ENCODE data around the gene EZH1. TPM values are rescaled to one million over a fixed set of nuclear protein-coding genes. Genes with fewer than 3 reads are reported as not detected.
A peak's percentile ranks its signal among the peaks of the same experiment; 100 is the strongest.

Gene EZH1
- total RNA-seq, 1 experiment from 2014 or later: 22.4 TPM

DNA sequence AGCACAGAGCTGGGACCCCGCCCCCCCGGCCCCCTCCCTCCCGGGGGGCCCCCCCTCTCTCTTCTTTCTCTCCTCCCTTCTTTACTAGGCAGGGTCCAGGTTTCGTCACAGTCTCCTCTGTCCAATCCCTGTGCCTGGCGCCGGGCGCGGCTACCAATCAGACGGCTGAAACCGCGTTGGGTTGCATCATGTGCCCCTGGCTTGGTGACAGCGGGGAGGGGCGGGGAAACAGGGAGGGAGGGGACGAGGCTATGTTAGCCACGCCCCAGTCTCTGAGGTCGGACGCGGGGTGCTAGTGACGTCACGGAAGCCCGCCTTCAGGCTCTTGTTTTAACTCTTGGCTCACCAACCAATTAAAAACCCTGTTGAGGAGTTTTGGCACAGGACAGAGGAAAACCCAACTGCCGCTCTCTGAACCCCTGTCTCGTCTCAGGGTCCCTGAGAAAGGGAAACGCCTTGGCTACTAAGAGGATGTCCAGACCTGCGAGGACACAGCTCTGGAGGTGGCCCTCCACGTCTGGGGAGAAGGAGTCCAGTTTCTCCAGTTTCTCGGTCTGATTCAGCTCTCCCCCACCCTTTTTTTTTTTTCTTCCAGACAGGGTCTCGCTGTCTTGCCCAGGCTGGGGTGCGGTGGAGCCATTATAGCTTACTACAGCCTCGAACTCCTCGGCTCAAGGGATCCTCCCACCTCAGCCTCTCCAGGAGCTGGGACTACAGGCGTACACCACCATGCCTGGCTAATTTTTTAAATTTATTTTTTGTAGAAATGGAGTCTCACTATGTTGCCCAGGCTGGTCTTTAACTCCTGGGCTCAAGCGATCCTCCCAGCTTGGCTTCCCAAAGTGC is 67.6 kb downstream of the EZH1 start:
- ChIA-PET CTCF (interaction anchor here (1.0 to 6.5 kb wide), 7 partner anchors 18 to 121 kb away, joined by 3 to 122 read pairs (median 14); partner anchors contain the start of genes CNTD1, COA3, PSMC3IP and RETREG3), POLR2A (interaction anchor here (1.6 to 2.3 kb wide), 3 partner anchors 59 to 99 kb away, joined by 5 to 8 read pairs (median 7); partner anchors contain the start of genes PSMC3IP, RETREG3 and TUBG1)
- Mint-ChIP-seq H3K27me3 (ENCODE audit: low read depth) (peaks cover 8% of the 10 kb centered on the region), H3K36me3 (no peaks in the 10 kb centered on the region), H3K27ac (peak overlapping the region; percentile 94), H3K9me3 (no peaks in the 10 kb centered on the region), H3K4me3 (peak overlapping the region; percentile 79), H3K4me1 (peaks cover 40% of the 10 kb centered on the region)
- TF ChIP-seq SMAD3 (CRISPR knock-in tag; IDR thresholded peaks at IDR 0.05; ENCODE audit: borderline replicate concordance): no peak
- peak; percentile 97 for TF ChIP-seq GABPB1 (CRISPR knock-in tag; IDR thresholded peaks at IDR 0.05)
- TF ChIP-seq, protein P1, sequence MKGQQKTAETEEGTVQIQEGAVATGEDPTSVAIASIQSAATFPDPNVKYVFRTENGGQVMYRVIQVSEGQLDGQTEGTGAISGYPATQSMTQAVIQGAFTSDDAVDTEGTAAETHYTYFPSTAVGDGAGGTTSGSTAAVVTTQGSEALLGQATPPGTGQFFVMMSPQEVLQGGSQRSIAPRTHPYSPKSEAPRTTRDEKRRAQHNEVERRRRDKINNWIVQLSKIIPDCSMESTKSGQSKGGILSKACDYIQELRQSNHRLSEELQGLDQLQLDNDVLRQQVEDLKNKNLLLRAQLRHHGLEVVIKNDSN (CRISPR knock-in tag; IDR thresholded peaks at IDR 0.05): peak; percentile 90
- peak; percentile 95 for TF ChIP-seq ZNF121 (CRISPR knock-in tag; IDR thresholded peaks at IDR 0.05)
- TF ChIP-seq SP1 (CRISPR knock-in tag; conservative IDR thresholded peaks at IDR 0.05): peak; percentile 65
- TF ChIP-seq, protein P2, sequence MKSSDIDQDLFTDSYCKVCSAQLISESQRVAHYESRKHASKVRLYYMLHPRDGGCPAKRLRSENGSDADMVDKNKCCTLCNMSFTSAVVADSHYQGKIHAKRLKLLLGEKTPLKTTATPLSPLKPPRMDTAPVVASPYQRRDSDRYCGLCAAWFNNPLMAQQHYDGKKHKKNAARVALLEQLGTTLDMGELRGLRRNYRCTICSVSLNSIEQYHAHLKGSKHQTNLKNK (CRISPR knock-in tag; IDR thresholded peaks at IDR 0.05): no peak
- TF ChIP-seq, protein P3, sequence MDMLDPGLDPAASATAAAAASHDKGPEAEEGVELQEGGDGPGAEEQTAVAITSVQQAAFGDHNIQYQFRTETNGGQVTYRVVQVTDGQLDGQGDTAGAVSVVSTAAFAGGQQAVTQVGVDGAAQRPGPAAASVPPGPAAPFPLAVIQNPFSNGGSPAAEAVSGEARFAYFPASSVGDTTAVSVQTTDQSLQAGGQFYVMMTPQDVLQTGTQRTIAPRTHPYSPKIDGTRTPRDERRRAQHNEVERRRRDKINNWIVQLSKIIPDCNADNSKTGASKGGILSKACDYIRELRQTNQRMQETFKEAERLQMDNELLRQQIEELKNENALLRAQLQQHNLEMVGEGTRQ (CRISPR knock-in tag; IDR thresholded peaks at IDR 0.05): peak; percentile 92
- TF ChIP-seq JUN (CRISPR knock-in tag; IDR thresholded peaks at IDR 0.05): no peak
- peak; percentile 82 for TF ChIP-seq NFYB (CRISPR knock-in tag; conservative IDR thresholded peaks at IDR 0.05; ENCODE audit: low read depth)
- TF ChIP-seq GTF2I (CRISPR knock-in tag; conservative IDR thresholded peaks at IDR 0.05): peak; percentile 77
- DNase-seq (ENCODE audit: low spot score) (peak; percentile 100), ATAC-seq (peak; percentile 68)

DNA sequence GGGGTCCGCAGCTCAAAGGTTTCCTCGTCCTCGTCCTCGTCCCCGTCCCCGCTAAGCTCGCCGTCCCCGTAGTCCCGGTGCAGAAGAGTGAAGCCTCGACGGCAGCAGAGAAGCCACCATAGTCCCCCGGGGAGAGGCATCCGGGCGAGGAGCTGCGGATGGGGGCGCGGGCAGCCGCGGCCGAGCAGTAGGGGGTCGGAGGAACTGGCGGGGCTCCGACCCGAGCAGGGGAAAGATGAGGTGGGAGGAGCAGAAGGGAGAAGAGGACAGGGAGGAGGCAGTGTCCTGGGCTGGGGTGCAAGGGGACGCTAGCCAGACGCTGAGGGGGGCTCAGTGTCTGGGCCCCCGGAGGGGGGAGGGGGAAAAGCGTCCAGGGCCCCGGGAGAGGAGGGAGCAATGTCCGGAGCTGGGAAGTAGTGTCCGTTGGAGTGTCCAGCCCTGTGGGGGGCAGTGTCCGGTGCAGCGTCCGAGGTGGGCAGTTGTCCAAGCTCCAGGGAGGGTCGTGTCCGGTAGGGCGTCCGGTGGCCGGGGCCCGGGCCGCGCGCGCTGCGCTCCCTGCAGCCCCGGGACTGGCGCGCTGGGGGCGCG is 68.3 kb downstream of the EZH1 start, which contains the start of gene PLEKHH3:
PLEKHH3 (minus strand) TSS at position 571 of the 588 bp plus-strand sequence; CDS start at position 140, 431 bp downstream.
- peaks cover 3% of the 10 kb centered on the region; the same call in 1 of the 2 replicates for H3K36me3 Mint-ChIP-seq
- peaks cover 8% of the 10 kb centered on the region for H3K27me3 Mint-ChIP-seq (ENCODE audit: low read depth)
- H3K4me3 Mint-ChIP-seq: peak within 1 kb of the TSS; percentile 79
- H3K9me3 Mint-ChIP-seq: no peaks in the 10 kb centered on the region
- H3K27ac Mint-ChIP-seq: peak within 1 kb of the TSS; percentile 94
- ChIA-PET CTCF (interaction anchor here (1.0 to 6.5 kb wide), 9 partner anchors 18 to 128 kb away, joined by 3 to 122 read pairs (median 12); partner anchors contain the start of genes CNTD1, COA3, PSMC3IP and RETREG3), POLR2A (interaction anchor here (1.4 to 2.3 kb wide), 4 partner anchors 17 to 99 kb away, joined by 5 to 8 read pairs (median 6); partner anchors contain the start of genes PSMC3IP, RETREG3, TUBG1 and TUBG2)
- TF ChIP-seq, protein P1 (CRISPR knock-in tag; IDR thresholded peaks at IDR 0.05): 0 out of 2 replicates have a peak, but pooled peaks have one; percentile 10
- TF ChIP-seq ZNF423 (CRISPR knock-in tag; IDR thresholded peaks at IDR 0.05): peak; percentile 51; the same call in 1 of the 2 replicates
- peak; percentile 13; the same call in 1 of the 2 replicates for TF ChIP-seq ZNF263 (CRISPR knock-in tag; IDR thresholded peaks at IDR 0.05; ENCODE audit: low read depth)
- no peak for TF ChIP-seq CREM (CRISPR knock-in tag; IDR thresholded peaks at IDR 0.05)
- no peak for TF ChIP-seq ZNF671 (CRISPR knock-in tag; IDR thresholded peaks at IDR 0.05)
- no peak for TF ChIP-seq NFYB (CRISPR knock-in tag; conservative IDR thresholded peaks at IDR 0.05; ENCODE audit: low read depth)
- peak; percentile 22; the same call in 1 of the 2 replicates for TF ChIP-seq TP53 (CRISPR knock-in tag; IDR thresholded peaks at IDR 0.05)
- TF ChIP-seq, protein P4, sequence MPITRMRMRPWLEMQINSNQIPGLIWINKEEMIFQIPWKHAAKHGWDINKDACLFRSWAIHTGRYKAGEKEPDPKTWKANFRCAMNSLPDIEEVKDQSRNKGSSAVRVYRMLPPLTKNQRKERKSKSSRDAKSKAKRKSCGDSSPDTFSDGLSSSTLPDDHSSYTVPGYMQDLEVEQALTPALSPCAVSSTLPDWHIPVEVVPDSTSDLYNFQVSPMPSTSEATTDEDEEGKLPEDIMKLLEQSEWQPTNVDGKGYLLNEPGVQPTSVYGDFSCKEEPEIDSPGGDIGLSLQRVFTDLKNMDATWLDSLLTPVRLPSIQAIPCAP (CRISPR knock-in tag; IDR thresholded peaks at IDR 0.05): peak; percentile 54; the same call in 1 of the 2 replicates
- TF ChIP-seq ETV6 (CRISPR knock-in tag; IDR thresholded peaks at IDR 0.05): 0 out of 2 replicates have a peak, but pooled peaks have one; percentile 33
- TF ChIP-seq FOXP1 (CRISPR knock-in tag; IDR thresholded peaks at IDR 0.05; ENCODE audit: borderline replicate concordance): 0 out of 2 replicates have a peak, but pooled peaks have one; percentile 8
- H3K4me1 Mint-ChIP-seq: peaks cover 39% of the 10 kb centered on the region
- ATAC-seq (no peak), DNase-seq (ENCODE audit: low spot score) (no peak)

Measured in WTC11 (cell line).